Measurements from ENCODE around the gene UTF1.

Gene UTF1

GRCh38 chr10:133237241-133237587 is 7.2 kb downstream of the UTF1 start:
- Histone ChIP-seq H3K9ac (ENCODE audit: low read length) (no peak overlapping the region), H3K36me3 (ENCODE audit: control insufficient read depth in 1 of 2, insufficient read depth in 2 of 2, low read length in 2 of 2) (no peaks in the 10 kb centered on the region), H3K14ac (ENCODE audit: low read length) (no peak overlapping the region), H3K79me2 (ENCODE audit: control insufficient read depth, insufficient read depth, low read length, poor library complexity) (no peaks in the 10 kb centered on the region), H2BK5ac (ENCODE audit: low read depth, low read length, poor library complexity) (no peak overlapping the region), H3K4me2 (ENCODE audit: low read length) (peak overlapping the region; percentile 53), H3K79me1 (ENCODE audit: low read length) (no peaks in the 10 kb centered on the region), H3K9me3 (ENCODE audit: insufficient read depth, low read depth, low read length) (peaks cover 4% of the 10 kb centered on the region), H3K4me3 (ENCODE audit: low read depth, low read length) (no peak overlapping the region), H3K4me1 (ENCODE audit: control insufficient read depth in 1 of 2, insufficient read depth in 2 of 2, low read length in 2 of 2) (peaks cover 7 to 8% of the 10 kb centered on the region in 2 experiments), H2BK12ac (ENCODE audit: low read length) (no peak overlapping the region), H2AK5ac (ENCODE audit: low read length) (no peak overlapping the region), H4K12ac (ENCODE audit: low read depth, low read length) (no peak overlapping the region), H4K8ac (ENCODE audit: low read depth, low read length) (no peak overlapping the region), H3K23ac (ENCODE audit: low read length) (no peak overlapping the region), H3K27ac (ENCODE audit: low read depth, low read length) (no peak overlapping the region), H2AFZ (ENCODE audit: insufficient read depth, low read length, poor library complexity) (peak overlapping the region; percentile 5), H2BK120ac (ENCODE audit: insufficient read depth, low read length, poor library complexity) (no peak overlapping the region), H3K4ac (ENCODE audit: low read depth, low read length) (no peak overlapping the region), H3K27me3 (ENCODE audit: insufficient read depth, low read length) (peaks cover 56% of the 10 kb centered on the region), H4K91ac (ENCODE audit: low read depth, low read length) (no peak overlapping the region), H3K18ac (ENCODE audit: low read length) (no peak overlapping the region)
- no CpG with 5 or more reads among the region's 32 CpGs for WGBS (ENCODE audit: extremely low coverage, insufficient coverage, insufficient read length)
- DNase-seq: no peak

- H3K4me3 ChIP-seq (ENCODE audit: low read depth, low read length): no peak within 1 kb of the TSS
- H3K4me1 ChIP-seq (ENCODE audit: control insufficient read depth in 1 of 2, insufficient read depth in 2 of 2, low read length in 2 of 2): peaks cover 7 to 8% of the 10 kb centered on the region in 2 experiments
- no CpG with 5 or more reads among the region's 60 CpGs for WGBS (ENCODE audit: extremely low coverage, insufficient coverage, insufficient read length)
- no peaks in the 10 kb centered on the region for H3K36me3 ChIP-seq (ENCODE audit: control insufficient read depth in 1 of 2, insufficient read depth in 2 of 2, low read length in 2 of 2)
- peak within 1 kb of the TSS; percentile 53 for H3K4me2 ChIP-seq (ENCODE audit: low read length)
- no peak within 1 kb of the TSS for H4K8ac ChIP-seq (ENCODE audit: low read depth, low read length)
- H4K91ac ChIP-seq (ENCODE audit: low read depth, low read length): no peak within 1 kb of the TSS
- no peak within 1 kb of the TSS for H3K4ac ChIP-seq (ENCODE audit: low read depth, low read length)
- no peak within 1 kb of the TSS for H3K18ac ChIP-seq (ENCODE audit: low read length)
- peaks cover 53% of the 10 kb centered on the region for H3K27me3 ChIP-seq (ENCODE audit: insufficient read depth, low read length)
- H3K79me2 ChIP-seq (ENCODE audit: control insufficient read depth, insufficient read depth, low read length, poor library complexity): no peaks in the 10 kb centered on the region
- H3K27ac ChIP-seq (ENCODE audit: low read depth, low read length): no peak within 1 kb of the TSS
- H3K14ac ChIP-seq (ENCODE audit: low read length): no peak within 1 kb of the TSS
- DNase-seq: no peak
- H2AFZ ChIP-seq (ENCODE audit: insufficient read depth, low read length, poor library complexity): peak within 1 kb of the TSS; percentile 17
- H3K9ac ChIP-seq (ENCODE audit: low read length): no peak within 1 kb of the TSS
- H3K9me3 ChIP-seq (ENCODE audit: insufficient read depth, low read depth, low read length): peaks cover 5% of the 10 kb centered on the region
- no peak within 1 kb of the TSS for H2BK5ac ChIP-seq (ENCODE audit: low read depth, low read length, poor library complexity)
- H3K79me1 ChIP-seq (ENCODE audit: low read length): no peaks in the 10 kb centered on the region
- no peak within 1 kb of the TSS for H4K12ac ChIP-seq (ENCODE audit: low read depth, low read length)
- H2BK120ac ChIP-seq (ENCODE audit: insufficient read depth, low read length, poor library complexity): no peak within 1 kb of the TSS
- no peak within 1 kb of the TSS for H2BK12ac ChIP-seq (ENCODE audit: low read length)
- no peak within 1 kb of the TSS for H3K23ac ChIP-seq (ENCODE audit: low read length)
- no peak within 1 kb of the TSS for H2AK5ac ChIP-seq (ENCODE audit: low read length)
Observed at GRCh38 chr10:133237588-133238465, 7.8 kb downstream of the UTF1 start, which contains the start of gene VENTX. TSS of gene VENTX (plus strand) at chr10:133237855. CDS start at chr10:133237915, 60 bp downstream.

- Histone ChIP-seq H2BK120ac (ENCODE audit: insufficient read depth, low read length, poor library complexity) (no peak overlapping the region), H2AFZ (ENCODE audit: insufficient read depth, low read length, poor library complexity) (no peak overlapping the region), H3K36me3 (ENCODE audit: control insufficient read depth in 1 of 2, insufficient read depth in 2 of 2, low read length in 2 of 2) (no peaks in the 10 kb centered on the region), H3K79me1 (ENCODE audit: low read length) (no peaks in the 10 kb centered on the region), H3K14ac (ENCODE audit: low read length) (no peak overlapping the region), H3K9ac (ENCODE audit: low read length) (no peak overlapping the region), H2BK5ac (ENCODE audit: low read depth, low read length, poor library complexity) (no peak overlapping the region), H3K23ac (ENCODE audit: low read length) (no peak overlapping the region), H3K27me3 (ENCODE audit: insufficient read depth, low read length) (peaks cover 49% of the 10 kb centered on the region), H3K27ac (ENCODE audit: low read depth, low read length) (no peak overlapping the region), H3K4me2 (ENCODE audit: low read length) (no peak overlapping the region), H3K4ac (ENCODE audit: low read depth, low read length) (no peak overlapping the region), H2AK5ac (ENCODE audit: low read length) (no peak overlapping the region), H2BK12ac (ENCODE audit: low read length) (no peak overlapping the region), H3K79me2 (ENCODE audit: control insufficient read depth, insufficient read depth, low read length, poor library complexity) (no peaks in the 10 kb centered on the region), H3K9me3 (ENCODE audit: insufficient read depth, low read depth, low read length) (peaks cover 10% of the 10 kb centered on the region), H3K4me1 (ENCODE audit: control insufficient read depth in 1 of 2, insufficient read depth in 2 of 2, low read length in 2 of 2) (peaks cover 7 to 8% of the 10 kb centered on the region in 2 experiments), H4K12ac (ENCODE audit: low read depth, low read length) (no peak overlapping the region), H3K4me3 (ENCODE audit: low read depth, low read length) (no peak overlapping the region), H3K18ac (ENCODE audit: low read length) (no peak overlapping the region), H4K8ac (ENCODE audit: low read depth, low read length) (no peak overlapping the region), H4K91ac (ENCODE audit: low read depth, low read length) (no peak overlapping the region)
- WGBS (ENCODE audit: extremely low coverage, insufficient coverage, insufficient read length): no CpG with 5 or more reads among the region's 15 CpGs
- DNase-seq: no peak
Observed at GRCh38 chr10:133238466-133238804, 8.4 kb downstream of the UTF1 start.

- no CpG with 5 or more reads among the region's 15 CpGs for WGBS (ENCODE audit: extremely low coverage, insufficient coverage, insufficient read length)
- Histone ChIP-seq H3K14ac (ENCODE audit: low read length) (no peak overlapping the region), H3K4me1 (ENCODE audit: control insufficient read depth in 1 of 2, insufficient read depth in 2 of 2, low read length in 2 of 2) (peaks cover 7 to 8% of the 10 kb centered on the region in 2 experiments)
Observed at GRCh38 chr10:133239990-133240389, 10.0 kb downstream of the UTF1 start.

More at GRCh38 chr10:133239990-133240389, 10.0 kb downstream of the UTF1 start:
- H4K8ac ChIP-seq (ENCODE audit: low read depth, low read length): no peak overlapping the region
- H3K36me3 ChIP-seq (ENCODE audit: control insufficient read depth in 1 of 2, insufficient read depth in 2 of 2, low read length in 2 of 2): no peaks in the 10 kb centered on the region
- H3K27me3 ChIP-seq (ENCODE audit: insufficient read depth, low read length): peaks cover 41% of the 10 kb centered on the region
- H3K4me3 ChIP-seq (ENCODE audit: low read depth, low read length): no peak overlapping the region
- no peak overlapping the region for H2BK12ac ChIP-seq (ENCODE audit: low read length)
- DNase-seq: no peak
- H4K12ac ChIP-seq (ENCODE audit: low read depth, low read length): no peak overlapping the region
- H2BK120ac ChIP-seq (ENCODE audit: insufficient read depth, low read length, poor library complexity): no peak overlapping the region
- no peak overlapping the region for H3K23ac ChIP-seq (ENCODE audit: low read length)
- no peak overlapping the region for H2BK5ac ChIP-seq (ENCODE audit: low read depth, low read length, poor library complexity)
- no peak overlapping the region for H4K91ac ChIP-seq (ENCODE audit: low read depth, low read length)
- peaks cover 2% of the 10 kb centered on the region for H3K79me1 ChIP-seq (ENCODE audit: low read length)
- H3K79me2 ChIP-seq (ENCODE audit: control insufficient read depth, insufficient read depth, low read length, poor library complexity): no peaks in the 10 kb centered on the region
- H3K9me3 ChIP-seq (ENCODE audit: insufficient read depth, low read depth, low read length): peaks cover 10% of the 10 kb centered on the region
- no peak overlapping the region for H2AFZ ChIP-seq (ENCODE audit: insufficient read depth, low read length, poor library complexity)
- H3K9ac ChIP-seq (ENCODE audit: low read length): no peak overlapping the region
- no peak overlapping the region for H3K18ac ChIP-seq (ENCODE audit: low read length)
- H3K4ac ChIP-seq (ENCODE audit: low read depth, low read length): no peak overlapping the region
- H3K4me2 ChIP-seq (ENCODE audit: low read length): no peak overlapping the region
- H2AK5ac ChIP-seq (ENCODE audit: low read length): no peak overlapping the region
- H3K27ac ChIP-seq (ENCODE audit: low read depth, low read length): no peak overlapping the region
